ENCODE data around the gene RRP15.

RRP15 gene

DNA sequence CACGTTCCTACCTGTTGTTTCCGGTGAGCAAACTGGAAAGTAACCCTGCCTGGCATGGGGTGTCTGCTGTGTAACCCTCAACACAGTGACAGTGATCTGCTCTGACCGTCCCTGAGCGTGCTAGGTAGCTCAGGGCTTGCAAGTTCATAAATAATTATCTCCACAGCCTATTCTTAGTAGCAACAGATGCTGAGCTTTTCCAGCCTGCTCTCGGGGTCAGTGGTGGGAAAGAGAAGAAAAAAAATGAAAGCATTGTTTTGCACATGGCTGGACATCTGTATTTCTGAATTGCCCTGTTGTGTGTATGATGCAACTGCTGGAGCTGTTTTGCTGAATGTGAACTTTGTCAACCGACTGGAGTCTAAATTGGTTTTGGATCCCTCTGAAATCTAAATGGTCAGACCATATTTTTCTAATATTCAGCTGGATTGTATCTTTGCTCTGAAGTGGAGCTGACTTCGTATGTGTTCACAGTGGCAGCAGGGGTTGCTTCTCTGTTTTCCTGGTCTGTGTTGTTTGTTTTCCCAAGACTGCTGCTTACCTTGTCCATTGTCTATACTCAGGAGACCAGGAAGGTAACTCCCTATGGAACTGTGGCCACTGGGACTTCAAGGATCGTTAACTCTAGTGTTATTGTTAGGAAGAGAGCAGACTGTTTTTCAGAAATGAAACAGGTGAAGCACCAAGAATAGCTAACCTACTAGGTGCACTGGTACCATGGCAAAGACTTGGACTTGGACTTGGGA lies 87.0 kb downstream of the RRP15 start:
- peak; percentile 91 for DNase-seq (ENCODE audit: low read depth)
- TF ChIP-seq, protein P1, sequence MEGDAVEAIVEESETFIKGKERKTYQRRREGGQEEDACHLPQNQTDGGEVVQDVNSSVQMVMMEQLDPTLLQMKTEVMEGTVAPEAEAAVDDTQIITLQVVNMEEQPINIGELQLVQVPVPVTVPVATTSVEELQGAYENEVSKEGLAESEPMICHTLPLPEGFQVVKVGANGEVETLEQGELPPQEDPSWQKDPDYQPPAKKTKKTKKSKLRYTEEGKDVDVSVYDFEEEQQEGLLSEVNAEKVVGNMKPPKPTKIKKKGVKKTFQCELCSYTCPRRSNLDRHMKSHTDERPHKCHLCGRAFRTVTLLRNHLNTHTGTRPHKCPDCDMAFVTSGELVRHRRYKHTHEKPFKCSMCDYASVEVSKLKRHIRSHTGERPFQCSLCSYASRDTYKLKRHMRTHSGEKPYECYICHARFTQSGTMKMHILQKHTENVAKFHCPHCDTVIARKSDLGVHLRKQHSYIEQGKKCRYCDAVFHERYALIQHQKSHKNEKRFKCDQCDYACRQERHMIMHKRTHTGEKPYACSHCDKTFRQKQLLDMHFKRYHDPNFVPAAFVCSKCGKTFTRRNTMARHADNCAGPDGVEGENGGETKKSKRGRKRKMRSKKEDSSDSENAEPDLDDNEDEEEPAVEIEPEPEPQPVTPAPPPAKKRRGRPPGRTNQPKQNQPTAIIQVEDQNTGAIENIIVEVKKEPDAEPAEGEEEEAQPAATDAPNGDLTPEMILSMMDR (conservative IDR thresholded peaks at IDR 0.05; ENCODE audit: low read depth, low read length), result no peak
- no peak overlapping the region for H3K4me3 ChIP-seq (ENCODE audit: low read depth, low read length)

DNA sequence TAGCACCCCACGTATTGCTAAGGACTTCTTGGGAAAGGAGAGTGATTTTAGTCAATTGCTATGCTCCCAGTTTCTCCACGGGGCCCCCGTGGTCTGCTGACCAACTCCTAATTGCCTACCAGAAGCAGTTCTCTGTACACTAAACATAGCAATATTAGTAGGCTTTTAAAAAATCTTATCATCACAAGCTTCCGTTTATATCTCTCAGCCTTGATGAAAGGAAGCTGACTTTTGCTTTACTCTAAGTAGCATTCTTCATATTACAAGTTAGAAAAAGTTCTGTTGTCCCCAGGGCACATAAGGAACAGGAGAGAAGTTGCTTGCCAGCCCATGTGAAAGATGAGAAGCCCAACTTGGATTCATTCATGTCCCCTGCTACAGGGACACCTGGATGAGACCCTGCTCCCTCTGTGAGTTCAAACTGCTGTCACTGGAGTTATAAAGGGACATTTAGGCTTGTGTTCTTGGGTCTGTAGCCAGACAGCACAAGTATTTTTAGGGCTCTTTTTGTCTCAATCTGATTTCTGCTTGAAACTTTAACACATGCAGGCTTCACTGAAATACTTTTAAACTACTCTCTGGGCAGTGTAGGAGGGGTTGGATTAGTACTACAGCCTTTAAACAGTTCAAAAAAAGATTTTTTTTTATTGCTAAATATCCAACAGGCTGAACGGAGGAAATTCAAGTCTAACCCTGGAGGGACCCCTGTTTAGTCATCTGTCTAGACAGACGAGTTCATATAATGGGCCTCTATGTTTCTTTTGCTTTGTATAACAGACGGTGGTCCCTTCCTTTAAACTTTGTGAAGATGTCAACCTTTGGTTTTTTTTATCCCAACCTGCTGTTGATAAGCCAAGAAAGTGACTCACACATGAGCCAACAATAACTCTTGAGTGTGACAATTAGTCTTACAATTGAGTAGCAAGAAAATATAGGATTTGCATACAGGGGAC lies 89.6 kb downstream of the RRP15 start:
- DNase-seq (ENCODE audit: low read depth), result peak; percentile 77

DNA sequence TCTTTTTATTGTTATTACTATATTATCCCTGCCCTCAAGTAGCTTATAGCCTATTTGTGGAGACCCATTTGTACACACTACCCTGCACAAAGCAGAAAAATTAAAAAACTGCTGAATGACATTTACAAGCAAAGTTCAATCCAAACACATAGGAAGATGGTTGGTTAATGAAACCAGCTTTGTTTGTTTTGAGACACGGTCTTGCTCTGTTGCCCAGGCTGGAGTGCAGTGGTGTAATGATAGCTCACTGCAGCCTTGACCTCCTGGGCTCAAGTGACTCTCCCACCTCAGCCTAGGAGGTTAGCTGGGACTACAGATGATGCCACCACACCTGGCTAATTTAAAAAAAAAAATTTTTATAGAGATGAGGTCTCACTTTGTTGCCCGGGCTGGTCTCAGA lies 91.6 kb downstream of the RRP15 start:
- TF ChIP-seq, protein P1 (conservative IDR thresholded peaks at IDR 0.05; ENCODE audit: low read depth, low read length), result no peak
- no peak for DNase-seq (ENCODE audit: low read depth)
- no peak overlapping the region for H3K4me3 ChIP-seq (ENCODE audit: low read depth, low read length)

More for the DNA sequence above, 89.6 kb downstream of the RRP15 start:
- TF ChIP-seq, protein P1 (conservative IDR thresholded peaks at IDR 0.05; ENCODE audit: low read depth, low read length), result no peak
- no peak overlapping the region for H3K4me3 ChIP-seq (ENCODE audit: low read depth, low read length)

DNA sequence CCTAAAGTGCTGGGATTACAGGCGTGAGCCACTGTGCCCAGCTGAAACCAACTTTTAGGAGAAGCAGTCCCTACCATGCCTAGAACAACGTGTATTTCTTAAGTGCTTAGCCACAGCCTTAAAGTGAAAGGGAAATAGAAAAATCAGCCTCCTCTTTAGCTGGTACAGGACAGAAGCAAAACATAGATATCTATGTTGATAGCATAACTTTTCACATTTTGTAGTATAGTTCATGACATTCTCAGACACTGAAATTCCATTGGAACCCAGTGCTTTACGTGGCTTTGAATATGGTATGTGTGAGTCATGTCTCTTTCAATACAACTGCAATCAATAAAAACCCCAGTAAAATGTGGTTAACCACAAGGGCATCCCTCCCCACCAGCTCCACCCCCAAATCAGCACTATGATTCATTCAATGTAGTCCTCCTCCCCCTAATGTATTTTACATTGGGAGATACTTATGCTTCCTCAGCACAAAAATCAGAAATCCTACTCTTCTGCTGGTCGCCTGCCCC lies 92.1 kb downstream of the RRP15 start:
- TF ChIP-seq, protein P1 (conservative IDR thresholded peaks at IDR 0.05; ENCODE audit: low read depth, low read length), result no peak
- DNase-seq (ENCODE audit: low read depth), result peak; percentile 98
- no peak overlapping the region for H3K4me3 ChIP-seq (ENCODE audit: low read depth, low read length)

DNA sequence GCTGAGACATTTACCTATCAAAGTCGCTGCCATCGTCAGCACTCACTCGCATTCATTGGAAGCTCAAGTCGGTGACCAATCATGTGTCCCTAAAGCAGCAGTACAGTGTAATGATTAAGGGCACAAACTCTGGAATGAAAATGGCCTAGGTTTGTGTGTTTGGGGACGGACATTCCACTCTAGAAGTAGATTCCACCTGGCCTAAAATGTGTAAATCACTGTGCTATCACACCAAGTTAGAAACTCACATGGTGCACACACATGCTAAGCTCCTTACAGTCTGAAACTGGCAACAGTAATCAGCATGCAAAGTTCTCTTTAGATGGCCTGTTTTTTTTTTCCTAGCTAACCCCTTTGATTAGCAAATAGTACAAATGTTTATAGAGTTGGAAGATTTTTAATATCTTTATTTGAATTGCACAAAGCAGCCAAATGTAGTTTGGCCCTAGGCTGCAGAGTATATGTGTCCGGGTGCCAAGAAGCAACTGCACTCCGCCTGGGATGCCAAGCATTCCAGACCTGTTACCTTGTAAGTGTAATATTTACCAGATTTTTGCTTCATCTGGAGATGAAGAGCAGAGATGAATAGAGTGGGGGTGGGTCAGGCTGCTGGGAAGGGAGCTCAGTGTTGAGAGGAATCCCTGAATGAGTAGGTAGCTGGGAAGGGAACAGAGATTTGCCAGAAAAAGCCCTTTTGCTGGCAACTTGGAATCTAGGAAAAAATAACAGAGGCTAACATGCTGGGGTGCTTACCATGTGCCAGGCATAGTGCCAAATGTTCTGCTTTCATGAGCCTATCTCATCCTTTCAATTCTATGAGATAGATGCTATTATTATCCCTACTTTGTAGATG lies 95.3 kb downstream of the RRP15 start:
- DNase-seq (ENCODE audit: low read depth), result peak; percentile 80
- TF ChIP-seq, protein P1 (conservative IDR thresholded peaks at IDR 0.05; ENCODE audit: low read depth, low read length), result no peak
- H3K4me3 ChIP-seq (ENCODE audit: low read depth, low read length), result no peak overlapping the region

DNA sequence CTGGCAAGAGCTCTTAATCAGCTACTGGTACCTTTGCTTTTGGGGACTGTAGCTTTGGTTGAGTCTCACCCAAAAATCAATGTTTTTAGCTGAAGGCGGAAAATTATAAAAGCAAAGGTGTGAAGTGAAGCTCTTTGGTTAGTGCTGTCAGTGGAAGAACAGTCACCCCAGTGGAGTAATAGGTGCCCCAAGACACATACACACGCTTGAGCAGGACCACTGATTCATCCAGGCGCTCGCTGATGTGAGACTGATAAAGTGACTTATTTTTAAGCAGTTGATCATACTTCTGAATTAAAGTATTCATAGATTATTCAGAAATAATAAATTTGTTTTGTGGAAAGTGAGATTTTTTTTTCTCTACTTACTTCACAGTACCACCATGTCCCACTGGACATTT lies 97.2 kb downstream of the RRP15 start:
- DNase-seq (ENCODE audit: low read depth), result no peak
- H3K4me3 ChIP-seq (ENCODE audit: low read depth, low read length), result no peak overlapping the region
- TF ChIP-seq, protein P1 (conservative IDR thresholded peaks at IDR 0.05; ENCODE audit: low read depth, low read length), result no peak
